ENCODE data around the gene PDE4D. TPM values are rescaled to one million over a fixed set of nuclear protein-coding genes. Genes with fewer than 3 reads are reported as not detected.

Gene PDE4D
- total RNA-seq, 1 experiment from 2014 or later: 3.3 TPM

GRCh38 chr5:59560553-59560952 is 333.0 kb downstream of the PDE4D start (continued):
- TF ChIP-seq, protein P1, sequence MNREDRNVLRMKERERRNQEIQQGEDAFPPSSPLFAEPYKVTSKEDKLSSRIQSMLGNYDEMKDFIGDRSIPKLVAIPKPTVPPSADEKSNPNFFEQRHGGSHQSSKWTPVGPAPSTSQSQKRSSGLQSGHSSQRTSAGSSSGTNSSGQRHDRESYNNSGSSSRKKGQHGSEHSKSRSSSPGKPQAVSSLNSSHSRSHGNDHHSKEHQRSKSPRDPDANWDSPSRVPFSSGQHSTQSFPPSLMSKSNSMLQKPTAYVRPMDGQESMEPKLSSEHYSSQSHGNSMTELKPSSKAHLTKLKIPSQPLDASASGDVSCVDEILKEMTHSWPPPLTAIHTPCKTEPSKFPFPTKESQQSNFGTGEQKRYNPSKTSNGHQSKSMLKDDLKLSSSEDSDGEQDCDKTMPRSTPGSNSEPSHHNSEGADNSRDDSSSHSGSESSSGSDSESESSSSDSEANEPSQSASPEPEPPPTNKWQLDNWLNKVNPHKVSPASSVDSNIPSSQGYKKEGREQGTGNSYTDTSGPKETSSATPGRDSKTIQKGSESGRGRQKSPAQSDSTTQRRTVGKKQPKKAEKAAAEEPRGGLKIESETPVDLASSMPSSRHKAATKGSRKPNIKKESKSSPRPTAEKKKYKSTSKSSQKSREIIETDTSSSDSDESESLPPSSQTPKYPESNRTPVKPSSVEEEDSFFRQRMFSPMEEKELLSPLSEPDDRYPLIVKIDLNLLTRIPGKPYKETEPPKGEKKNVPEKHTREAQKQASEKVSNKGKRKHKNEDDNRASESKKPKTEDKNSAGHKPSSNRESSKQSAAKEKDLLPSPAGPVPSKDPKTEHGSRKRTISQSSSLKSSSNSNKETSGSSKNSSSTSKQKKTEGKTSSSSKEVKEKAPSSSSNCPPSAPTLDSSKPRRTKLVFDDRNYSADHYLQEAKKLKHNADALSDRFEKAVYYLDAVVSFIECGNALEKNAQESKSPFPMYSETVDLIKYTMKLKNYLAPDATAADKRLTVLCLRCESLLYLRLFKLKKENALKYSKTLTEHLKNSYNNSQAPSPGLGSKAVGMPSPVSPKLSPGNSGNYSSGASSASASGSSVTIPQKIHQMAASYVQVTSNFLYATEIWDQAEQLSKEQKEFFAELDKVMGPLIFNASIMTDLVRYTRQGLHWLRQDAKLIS (CRISPR knock-in tag; IDR thresholded peaks at IDR 0.05; ENCODE audit: borderline replicate concordance): no peak
- TF ChIP-seq MAX (CRISPR knock-in tag; IDR thresholded peaks at IDR 0.05) (no peak), ZNF425 (CRISPR knock-in tag; conservative IDR thresholded peaks at IDR 0.05) (no peak)

- no peak for ATAC-seq
- H3K4me3 Mint-ChIP-seq: no peak overlapping the region
- no peak overlapping the region for H3K27ac Mint-ChIP-seq
- TF ChIP-seq STAT6 (CRISPR knock-in tag; conservative IDR thresholded peaks at IDR 0.05; ENCODE audit: low read depth) (no peak), ZNF671 (CRISPR knock-in tag; IDR thresholded peaks at IDR 0.05) (no peak), RELA (CRISPR knock-in tag; IDR thresholded peaks at IDR 0.05; ENCODE audit: borderline replicate concordance) (no peak), ZNF281 (CRISPR knock-in tag; IDR thresholded peaks at IDR 0.05) (no peak), MXD4 (CRISPR knock-in tag; IDR thresholded peaks at IDR 0.05; ENCODE audit: borderline replicate concordance) (no peak), CREB1 (CRISPR knock-in tag; IDR thresholded peaks at IDR 0.05) (no peak), TEAD1 (CRISPR knock-in tag; IDR thresholded peaks at IDR 0.05) (no peak), ZNF512 (CRISPR knock-in tag; IDR thresholded peaks at IDR 0.05; ENCODE audit: borderline replicate concordance) (no peak)
- TF ChIP-seq, protein P2, sequence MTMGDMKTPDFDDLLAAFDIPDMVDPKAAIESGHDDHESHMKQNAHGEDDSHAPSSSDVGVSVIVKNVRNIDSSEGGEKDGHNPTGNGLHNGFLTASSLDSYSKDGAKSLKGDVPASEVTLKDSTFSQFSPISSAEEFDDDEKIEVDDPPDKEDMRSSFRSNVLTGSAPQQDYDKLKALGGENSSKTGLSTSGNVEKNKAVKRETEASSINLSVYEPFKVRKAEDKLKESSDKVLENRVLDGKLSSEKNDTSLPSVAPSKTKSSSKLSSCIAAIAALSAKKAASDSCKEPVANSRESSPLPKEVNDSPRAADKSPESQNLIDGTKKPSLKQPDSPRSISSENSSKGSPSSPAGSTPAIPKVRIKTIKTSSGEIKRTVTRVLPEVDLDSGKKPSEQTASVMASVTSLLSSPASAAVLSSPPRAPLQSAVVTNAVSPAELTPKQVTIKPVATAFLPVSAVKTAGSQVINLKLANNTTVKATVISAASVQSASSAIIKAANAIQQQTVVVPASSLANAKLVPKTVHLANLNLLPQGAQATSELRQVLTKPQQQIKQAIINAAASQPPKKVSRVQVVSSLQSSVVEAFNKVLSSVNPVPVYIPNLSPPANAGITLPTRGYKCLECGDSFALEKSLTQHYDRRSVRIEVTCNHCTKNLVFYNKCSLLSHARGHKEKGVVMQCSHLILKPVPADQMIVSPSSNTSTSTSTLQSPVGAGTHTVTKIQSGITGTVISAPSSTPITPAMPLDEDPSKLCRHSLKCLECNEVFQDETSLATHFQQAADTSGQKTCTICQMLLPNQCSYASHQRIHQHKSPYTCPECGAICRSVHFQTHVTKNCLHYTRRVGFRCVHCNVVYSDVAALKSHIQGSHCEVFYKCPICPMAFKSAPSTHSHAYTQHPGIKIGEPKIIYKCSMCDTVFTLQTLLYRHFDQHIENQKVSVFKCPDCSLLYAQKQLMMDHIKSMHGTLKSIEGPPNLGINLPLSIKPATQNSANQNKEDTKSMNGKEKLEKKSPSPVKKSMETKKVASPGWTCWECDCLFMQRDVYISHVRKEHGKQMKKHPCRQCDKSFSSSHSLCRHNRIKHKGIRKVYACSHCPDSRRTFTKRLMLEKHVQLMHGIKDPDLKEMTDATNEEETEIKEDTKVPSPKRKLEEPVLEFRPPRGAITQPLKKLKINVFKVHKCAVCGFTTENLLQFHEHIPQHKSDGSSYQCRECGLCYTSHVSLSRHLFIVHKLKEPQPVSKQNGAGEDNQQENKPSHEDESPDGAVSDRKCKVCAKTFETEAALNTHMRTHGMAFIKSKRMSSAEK (CRISPR knock-in tag; IDR thresholded peaks at IDR 0.05; ENCODE audit: borderline replicate concordance): no peak
- TF ChIP-seq, protein P3, sequence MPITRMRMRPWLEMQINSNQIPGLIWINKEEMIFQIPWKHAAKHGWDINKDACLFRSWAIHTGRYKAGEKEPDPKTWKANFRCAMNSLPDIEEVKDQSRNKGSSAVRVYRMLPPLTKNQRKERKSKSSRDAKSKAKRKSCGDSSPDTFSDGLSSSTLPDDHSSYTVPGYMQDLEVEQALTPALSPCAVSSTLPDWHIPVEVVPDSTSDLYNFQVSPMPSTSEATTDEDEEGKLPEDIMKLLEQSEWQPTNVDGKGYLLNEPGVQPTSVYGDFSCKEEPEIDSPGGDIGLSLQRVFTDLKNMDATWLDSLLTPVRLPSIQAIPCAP (CRISPR knock-in tag; IDR thresholded peaks at IDR 0.05): no peak
- TF ChIP-seq, protein P4, sequence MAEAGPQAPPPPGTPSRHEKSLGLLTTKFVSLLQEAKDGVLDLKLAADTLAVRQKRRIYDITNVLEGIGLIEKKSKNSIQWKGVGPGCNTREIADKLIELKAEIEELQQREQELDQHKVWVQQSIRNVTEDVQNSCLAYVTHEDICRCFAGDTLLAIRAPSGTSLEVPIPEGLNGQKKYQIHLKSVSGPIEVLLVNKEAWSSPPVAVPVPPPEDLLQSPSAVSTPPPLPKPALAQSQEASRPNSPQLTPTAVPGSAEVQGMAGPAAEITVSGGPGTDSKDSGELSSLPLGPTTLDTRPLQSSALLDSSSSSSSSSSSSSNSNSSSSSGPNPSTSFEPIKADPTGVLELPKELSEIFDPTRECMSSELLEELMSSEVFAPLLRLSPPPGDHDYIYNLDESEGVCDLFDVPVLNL (CRISPR knock-in tag; IDR thresholded peaks at IDR 0.05; ENCODE audit: borderline replicate concordance, low read depth): no peak
- H3K36me3 Mint-ChIP-seq: no peaks in the 10 kb centered on the region
- 0 out of 2 replicates have a peak, but pooled peaks cover 4% of the 10 kb centered on the region for H3K9me3 Mint-ChIP-seq
- no peak for DNase-seq (ENCODE audit: low spot score)
- ChIA-PET CTCF (no interaction called here), POLR2A (interaction anchor here (0.6 kb wide), 1 partner anchor 12 kb away, joined by 3 read pairs; no protein-coding TSS in a partner anchor)
- H3K27me3 Mint-ChIP-seq (ENCODE audit: low read depth): no peaks in the 10 kb centered on the region
- peaks cover 57% of the 10 kb centered on the region for H3K4me1 Mint-ChIP-seq
These were observed 333.7 kb downstream of the PDE4D start for GRCh38 chr5:59559847-59560246.
